Liver (tissue), 9 donors: ENCODE measurements around the gene USF2. TPM values are rescaled to one million over a fixed set of nuclear protein-coding genes. Genes with fewer than 3 reads are reported as not detected.

Experiments used
- DNase-seq: peaks from one replicate; pipeline ENCODE4 v3.0.0-alpha.2; 2017; ENCODE audit warnings: low spot score
- H3K27ac ChIP-seq, 2 donors: one replicate each; pipeline ENCODE4 v1.7.0; 2013; ENCODE audit warnings: inconsistent platforms in 2 of 2, low read length in 2 of 2, control low read depth in 1 of 2, low read depth in 1 of 2, mild to moderate bottlenecking in 1 of 2
- H3K27me3 ChIP-seq, 4 donors: one replicate each; pipeline versions ENCODE4 v1.6.1 to v1.7.0; 2013; ENCODE audit warnings: low read length in 3 of 4, inconsistent platforms in 1 of 4, mild to moderate bottlenecking in 1 of 4, moderate library complexity in 1 of 4; ENCODE audit not compliant: control insufficient read depth in 4 of 4, insufficient read depth in 4 of 4
- H3K36me3 ChIP-seq, 4 donors: one replicate each; pipeline versions ENCODE4 v1.6.1 to v1.7.0; 2013; ENCODE audit warnings: low read length in 3 of 4, mild to moderate bottlenecking in 3 of 4, low read depth in 1 of 4, moderate library complexity in 1 of 4; ENCODE audit not compliant: control insufficient read depth in 4 of 4, insufficient read depth in 3 of 4
- H3K4me1 ChIP-seq, 4 donors: one replicate each; pipeline versions ENCODE4 v1.6.1 to v1.7.0; 2013; ENCODE audit warnings: low read length in 3 of 4, mild to moderate bottlenecking in 3 of 4, moderate library complexity in 1 of 4; ENCODE audit not compliant: control insufficient read depth in 4 of 4, insufficient read depth in 4 of 4
- H3K4me3 ChIP-seq, 3 donors: one replicate each; pipeline versions ENCODE4 v1.6.1 to v1.7.0; 2013; ENCODE audit warnings: low read length in 3 of 3, control low read depth in 1 of 3, low read depth in 1 of 3, mild to moderate bottlenecking in 1 of 3
- H3K9ac ChIP-seq, 2 donors: one replicate each; pipeline ENCODE4 v1.7.0; 2013; ENCODE audit warnings: low read length in 2 of 2, mild to moderate bottlenecking in 2 of 2, moderate library complexity in 2 of 2, control low read depth in 1 of 2, low read depth in 1 of 2
- H3K9me3 ChIP-seq, 4 donors: one replicate each; pipeline versions ENCODE4 v1.6.1 to v1.7.0; 2013; ENCODE audit warnings: low read length in 3 of 4; ENCODE audit not compliant: control insufficient read depth in 4 of 4
- EGR1 ChIP-seq, 2 donors: IDR thresholded peaks; 2 replicates each; pipeline ENCODE4 v1.6.1; 2016 to 2018; ENCODE audit warnings: antibody characterized with exemption in 2 of 2, low read depth in 2 of 2
- FOXA1 ChIP-seq: IDR thresholded peaks from 2 replicates; pipeline ENCODE4 v1.6.1; 2016; ENCODE audit warnings: antibody characterized with exemption
- GABPA ChIP-seq, 2 donors: IDR thresholded peaks in 1 of 2; conservative IDR thresholded peaks in 1 of 2; 2 replicates each; pipeline ENCODE4 v1.6.1; 2016; ENCODE audit warnings: antibody characterized with exemption in 2 of 2, mild to moderate bottlenecking in 1 of 2, moderate library complexity in 1 of 2
- HNF4A ChIP-seq, 2 donors: conservative IDR thresholded peaks; 2 replicates each; pipeline ENCODE4 v1.6.1; 2016; ENCODE audit warnings: antibody characterized with exemption in 2 of 2, mild to moderate bottlenecking in 2 of 2
- HNF4G ChIP-seq: IDR thresholded peaks from 2 replicates; pipeline ENCODE4 v1.6.1; 2016; ENCODE audit warnings: antibody characterized with exemption
- JUND ChIP-seq, 2 donors: IDR thresholded peaks; 2 replicates each; pipeline ENCODE4 v1.6.1; 2016; ENCODE audit warnings: antibody characterized with exemption in 2 of 2
- NR2F2 ChIP-seq: IDR thresholded peaks from 2 replicates; pipeline ENCODE4 v1.6.1; 2016; ENCODE audit warnings: antibody characterized with exemption
- RAD21 ChIP-seq, 2 donors: IDR thresholded peaks; 2 replicates each; pipeline ENCODE4 v1.6.1; 2016; ENCODE audit warnings: antibody characterized with exemption in 2 of 2, mild to moderate bottlenecking in 2 of 2
- RXRA ChIP-seq, 2 donors: IDR thresholded peaks; 2 replicates each; pipeline ENCODE4 v1.6.1; 2017 to 2018; ENCODE audit warnings: antibody characterized with exemption in 2 of 2, mild to moderate bottlenecking in 1 of 2
- SP1 ChIP-seq: IDR thresholded peaks from 2 replicates; pipeline ENCODE4 v1.6.1; 2018; ENCODE audit warnings: antibody characterized with exemption, mild to moderate bottlenecking
- TAF1 ChIP-seq: conservative IDR thresholded peaks from 2 replicates; pipeline ENCODE4 v1.6.1; 2016; ENCODE audit warnings: antibody characterized with exemption, mild to moderate bottlenecking
- YY1 ChIP-seq: IDR thresholded peaks from 2 replicates; pipeline ENCODE4 v1.6.1; 2016; ENCODE audit warnings: antibody characterized with exemption, mild to moderate bottlenecking
- WGBS: extraction: QIAGEN DNeasy Blood & Tissue Kit; methylation state at CpG from one replicate; pipeline ENCODE4 v1.1.7; 2013; 5-methylcytosine and 5-hydroxymethylcytosine counted together
- polyA plus RNA-seq, 2 donors: library from polyadenylated mRNA; stranded (reverse) in 1 of 2; unstranded in 1 of 2; fragments of 200-250 nt in 1 of 2; fragments of >200 nt in 1 of 2; fragmentation: Nextera tagmentation in 1 of 2; extraction: Ambion mirVana in 1 of 2; gene quantifications; one replicate each; pipeline versions ENCODE4 v1.2.1 to v1.2.3, GENCODE V29; 2013 to 2015
- total RNA-seq, 2 donors: library from RNA; depleted of rRNA; stranded (reverse); fragments of >200 nt; gene quantifications; one replicate each; pipeline ENCODE4 v1.2.3, GENCODE V29; 2014
- TF ChIP-seq, protein P1 (sequence below): IDR thresholded peaks from 2 replicates; pipeline ENCODE4 v1.6.1; 2016; ENCODE audit warnings: antibody characterized with exemption
- TF ChIP-seq, protein P2 (sequence below): IDR thresholded peaks from 2 replicates; pipeline ENCODE4 v1.6.1; 2016; ENCODE audit warnings: antibody characterized with exemption
- TF ChIP-seq, protein P3 (sequence below): IDR thresholded peaks from 2 replicates; pipeline ENCODE4 v1.6.1; 2016; ENCODE audit warnings: antibody characterized with exemption, mild to moderate bottlenecking
- TF ChIP-seq, protein P4 (sequence below): IDR thresholded peaks from 2 replicates; pipeline ENCODE4 v1.6.1; 2016; ENCODE audit warnings: antibody characterized with exemption
- donor health status: healthy.
- donor health status: healthy.
- donor health status: healthy.
- donor health status: healthy.
- donor health status: healthy.

Gene USF2
- total and polyA plus RNA-seq, 4 donors: 22.8 to 85.9 (median 55.9) TPM

DNA sequence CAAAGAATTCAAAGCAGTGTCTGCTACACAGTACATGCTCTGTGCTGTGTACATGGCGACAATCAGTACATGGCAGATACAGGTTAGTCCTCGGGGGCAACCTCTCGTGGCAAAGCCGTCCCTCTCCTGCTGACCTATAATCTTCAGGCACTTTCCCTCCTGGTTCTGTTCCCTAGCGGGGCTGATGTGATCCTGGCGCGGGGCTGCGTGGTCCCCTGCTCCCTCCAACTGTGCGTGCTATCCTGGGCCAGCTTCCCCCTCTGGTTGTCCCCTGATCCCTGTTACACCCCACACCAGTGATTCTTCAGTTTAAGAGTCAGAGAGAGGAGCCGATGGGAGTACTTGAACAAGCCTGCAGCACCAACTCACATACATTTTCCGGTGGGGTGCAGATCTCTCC lies 35.3 kb downstream of the USF2 start:
- WGBS: 92% methylated on average over 11 of the region's 11 CpGs
- Histone ChIP-seq H3K36me3 (no peaks in the 10 kb centered on the region), H3K9me3 (no peaks in the 10 kb centered on the region), H3K27me3 (no peaks in the 10 kb centered on the region), H3K27ac (no peak overlapping the region), H3K4me3 (no peak overlapping the region), H3K4me1 (peaks cover 0 to 8% (median 3%) of the 10 kb centered on the region in 4 donors), H3K9ac (no peak overlapping the region)
- DNase-seq: no peak
- TF ChIP-seq FOXA1 (no peak), TAF1 (no peak), GABPA (IDR thresholded peaks at IDR 0.05 in 1 of 2, conservative IDR thresholded peaks at IDR 0.05 in 1 of 2) (no peak), YY1 (no peak), HNF4G (no peak), RAD21 (IDR thresholded peaks at IDR 0.05) (no peak)
- TF ChIP-seq, protein P1, sequence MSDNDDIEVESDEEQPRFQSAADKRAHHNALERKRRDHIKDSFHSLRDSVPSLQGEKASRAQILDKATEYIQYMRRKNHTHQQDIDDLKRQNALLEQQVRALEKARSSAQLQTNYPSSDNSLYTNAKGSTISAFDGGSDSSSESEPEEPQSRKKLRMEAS: no peak

DNA sequence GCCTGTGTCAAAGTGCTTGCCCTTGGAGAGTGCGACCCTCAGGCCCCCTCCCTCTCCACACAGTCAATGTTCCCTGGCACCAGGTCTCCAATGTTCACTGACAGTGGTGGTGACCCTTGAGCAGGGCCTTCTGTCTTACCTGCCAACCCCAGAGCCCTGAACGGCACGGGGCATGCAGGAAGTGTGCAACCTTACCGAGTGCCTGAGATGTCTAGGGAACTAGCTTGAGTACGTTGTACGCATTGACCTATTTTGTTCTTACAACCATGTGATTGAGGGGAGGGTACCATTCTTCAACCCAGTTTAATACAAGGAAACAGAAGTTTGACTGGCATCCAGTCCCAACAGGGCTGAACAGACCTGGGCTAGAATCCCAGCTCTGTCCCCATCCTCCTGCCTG lies 36.4 kb downstream of the USF2 start:
- TF ChIP-seq FOXA1 (no peak), RAD21 (IDR thresholded peaks at IDR 0.05) (no peak), SP1 (no peak), YY1 (no peak), NR2F2 (no peak), EGR1 (IDR thresholded peaks at IDR 0.05; ENCODE audit: low read depth in 2 of 2) (no peak), JUND (IDR thresholded peaks at IDR 0.05) (no peak), HNF4A (conservative IDR thresholded peaks at IDR 0.05) (no peak), GABPA (IDR thresholded peaks at IDR 0.05 in 1 of 2, conservative IDR thresholded peaks at IDR 0.05 in 1 of 2) (no peak)
- TF ChIP-seq, protein P2, sequence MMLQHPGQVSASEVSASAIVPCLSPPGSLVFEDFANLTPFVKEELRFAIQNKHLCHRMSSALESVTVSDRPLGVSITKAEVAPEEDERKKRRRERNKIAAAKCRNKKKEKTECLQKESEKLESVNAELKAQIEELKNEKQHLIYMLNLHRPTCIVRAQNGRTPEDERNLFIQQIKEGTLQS: no peak
- TF ChIP-seq, protein P3, sequence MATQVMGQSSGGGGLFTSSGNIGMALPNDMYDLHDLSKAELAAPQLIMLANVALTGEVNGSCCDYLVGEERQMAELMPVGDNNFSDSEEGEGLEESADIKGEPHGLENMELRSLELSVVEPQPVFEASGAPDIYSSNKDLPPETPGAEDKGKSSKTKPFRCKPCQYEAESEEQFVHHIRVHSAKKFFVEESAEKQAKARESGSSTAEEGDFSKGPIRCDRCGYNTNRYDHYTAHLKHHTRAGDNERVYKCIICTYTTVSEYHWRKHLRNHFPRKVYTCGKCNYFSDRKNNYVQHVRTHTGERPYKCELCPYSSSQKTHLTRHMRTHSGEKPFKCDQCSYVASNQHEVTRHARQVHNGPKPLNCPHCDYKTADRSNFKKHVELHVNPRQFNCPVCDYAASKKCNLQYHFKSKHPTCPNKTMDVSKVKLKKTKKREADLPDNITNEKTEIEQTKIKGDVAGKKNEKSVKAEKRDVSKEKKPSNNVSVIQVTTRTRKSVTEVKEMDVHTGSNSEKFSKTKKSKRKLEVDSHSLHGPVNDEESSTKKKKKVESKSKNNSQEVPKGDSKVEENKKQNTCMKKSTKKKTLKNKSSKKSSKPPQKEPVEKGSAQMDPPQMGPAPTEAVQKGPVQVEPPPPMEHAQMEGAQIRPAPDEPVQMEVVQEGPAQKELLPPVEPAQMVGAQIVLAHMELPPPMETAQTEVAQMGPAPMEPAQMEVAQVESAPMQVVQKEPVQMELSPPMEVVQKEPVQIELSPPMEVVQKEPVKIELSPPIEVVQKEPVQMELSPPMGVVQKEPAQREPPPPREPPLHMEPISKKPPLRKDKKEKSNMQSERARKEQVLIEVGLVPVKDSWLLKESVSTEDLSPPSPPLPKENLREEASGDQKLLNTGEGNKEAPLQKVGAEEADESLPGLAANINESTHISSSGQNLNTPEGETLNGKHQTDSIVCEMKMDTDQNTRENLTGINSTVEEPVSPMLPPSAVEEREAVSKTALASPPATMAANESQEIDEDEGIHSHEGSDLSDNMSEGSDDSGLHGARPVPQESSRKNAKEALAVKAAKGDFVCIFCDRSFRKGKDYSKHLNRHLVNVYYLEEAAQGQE: no peak
- H3K36me3 ChIP-seq: no peaks in the 10 kb centered on the region
- no peak overlapping the region for H3K4me3 ChIP-seq
- no peak for DNase-seq
- H3K27me3 ChIP-seq: no peaks in the 10 kb centered on the region
- H3K9ac ChIP-seq: no peak overlapping the region
- H3K27ac ChIP-seq: no peak overlapping the region
- 68% methylated on average over 6 of the region's 6 CpGs for WGBS
- peaks cover 0 to 8% (median 4%) of the 10 kb centered on the region in 4 donors for H3K4me1 ChIP-seq
- no peaks in the 10 kb centered on the region for H3K9me3 ChIP-seq

DNA sequence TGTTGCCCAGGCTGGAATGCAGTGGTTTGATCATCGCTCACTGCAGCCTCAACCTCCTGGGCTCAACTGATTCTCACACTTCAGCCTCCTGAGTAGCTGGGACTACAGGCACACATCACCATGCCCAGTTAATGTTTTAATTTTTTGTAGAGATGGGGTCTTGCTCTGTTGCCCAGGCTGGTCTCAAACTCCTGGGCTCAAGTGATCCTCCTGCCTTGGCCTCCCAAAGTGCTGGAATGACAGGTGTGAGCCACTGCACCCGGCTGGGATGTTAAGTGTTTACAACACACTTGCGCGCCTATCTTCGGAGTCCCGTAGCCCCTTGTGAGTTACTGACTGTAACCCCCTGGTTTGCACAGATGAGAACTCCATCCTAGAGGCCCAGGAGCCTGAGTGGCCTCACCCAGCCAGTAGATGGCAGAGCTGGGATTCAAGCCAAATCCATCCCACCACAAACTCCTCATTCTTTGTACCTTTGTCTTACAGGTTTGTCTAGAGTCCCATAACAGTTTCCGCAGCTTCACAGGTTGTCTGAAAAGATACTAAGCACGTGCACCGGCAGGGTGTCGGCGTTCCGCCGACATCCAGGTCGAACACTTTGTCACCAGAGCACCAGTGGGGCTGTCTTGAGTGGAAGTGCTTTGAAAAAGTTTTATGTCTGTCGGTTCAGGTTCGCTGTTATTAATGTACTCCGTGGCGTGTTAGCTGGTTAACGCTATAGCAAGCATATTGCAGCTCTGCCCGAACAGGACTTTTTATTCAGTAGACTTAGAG lies 37.9 kb downstream of the USF2 start:
- DNase-seq: no peak
- Histone ChIP-seq H3K9me3 (no peaks in the 10 kb centered on the region), H3K4me3 (no peak overlapping the region), H3K4me1 (peaks cover 0 to 8% (median 4%) of the 10 kb centered on the region in 4 donors), H3K27ac (no peak overlapping the region), H3K9ac (no peak overlapping the region), H3K36me3 (no peaks in the 10 kb centered on the region), H3K27me3 (no peaks in the 10 kb centered on the region)
- 94% methylated on average over 20 of the region's 20 CpGs for WGBS
- no peak for TF ChIP-seq TAF1
- TF ChIP-seq HNF4G: no peak
- TF ChIP-seq RAD21 (IDR thresholded peaks at IDR 0.05): no peak
- no peak for TF ChIP-seq RXRA (IDR thresholded peaks at IDR 0.05)
- TF ChIP-seq, protein P4, sequence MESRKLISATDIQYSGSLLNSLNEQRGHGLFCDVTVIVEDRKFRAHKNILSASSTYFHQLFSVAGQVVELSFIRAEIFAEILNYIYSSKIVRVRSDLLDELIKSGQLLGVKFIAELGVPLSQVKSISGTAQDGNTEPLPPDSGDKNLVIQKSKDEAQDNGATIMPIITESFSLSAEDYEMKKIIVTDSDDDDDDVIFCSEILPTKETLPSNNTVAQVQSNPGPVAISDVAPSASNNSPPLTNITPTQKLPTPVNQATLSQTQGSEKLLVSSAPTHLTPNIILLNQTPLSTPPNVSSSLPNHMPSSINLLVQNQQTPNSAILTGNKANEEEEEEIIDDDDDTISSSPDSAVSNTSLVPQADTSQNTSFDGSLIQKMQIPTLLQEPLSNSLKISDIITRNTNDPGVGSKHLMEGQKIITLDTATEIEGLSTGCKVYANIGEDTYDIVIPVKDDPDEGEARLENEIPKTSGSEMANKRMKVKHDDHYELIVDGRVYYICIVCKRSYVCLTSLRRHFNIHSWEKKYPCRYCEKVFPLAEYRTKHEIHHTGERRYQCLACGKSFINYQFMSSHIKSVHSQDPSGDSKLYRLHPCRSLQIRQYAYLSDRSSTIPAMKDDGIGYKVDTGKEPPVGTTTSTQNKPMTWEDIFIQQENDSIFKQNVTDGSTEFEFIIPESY: no peak
- no peak for TF ChIP-seq EGR1 (IDR thresholded peaks at IDR 0.05; ENCODE audit: low read depth in 2 of 2)
- no peak for TF ChIP-seq YY1
